Activated CD4-positive, alpha-beta T cell treated with anti-CD3 and anti-CD28 coated beads for 24 hours (primary cell): Measurements from ENCODE around the gene SPINT1.
A peak's percentile ranks its signal among the peaks of the same experiment; 100 is the strongest.

Experiments used
- DNase-seq, 2 donors: peaks; one replicate each; pipeline ENCODE4 v3.0.0-alpha.2; 2020; ENCODE audit warnings: low read depth in 2 of 2

SPINT1 gene

GRCh38 chr15:40843885-40844695 is at the start of gene SPINT1:
Gene SPINT1 (plus strand): TSS chr15:40844048. CDS start chr15:40844555, 507 bp downstream.
- peak; percentile 62 to 78 for DNase-seq

GRCh38 chr15:40796041-40796440 is 47.8 kb upstream of the SPINT1 start:
- DNase-seq: no peak

GRCh38 chr15:40796512-40796911 is 47.3 kb upstream of the SPINT1 start:
- no peak for DNase-seq

- DNase-seq: no peak
Observed at GRCh38 chr15:40799523-40799922, 44.3 kb upstream of the SPINT1 start.

GRCh38 chr15:40803076-40803475 is 40.8 kb upstream of the SPINT1 start:
- DNase-seq: no peak

GRCh38 chr15:40803688-40804087 is 40.2 kb upstream of the SPINT1 start:
- no peak for DNase-seq

GRCh38 chr15:40806672-40807027 is 37.2 kb upstream of the SPINT1 start:
- no peak for DNase-seq

GRCh38 chr15:40807028-40807887 is 36.6 kb upstream of the SPINT1 start, which contains the start of the genes DNAJC17 and ZFYVE19:
Gene DNAJC17 (minus strand): TSS chr15:40807473. CDS start chr15:40807446, 27 bp downstream.
Gene ZFYVE19 (plus strand): TSS chr15:40807089. CDS start chr15:40807590, 501 bp downstream.
- peak; percentile 90 to 96 for DNase-seq

GRCh38 chr15:40807888-40808461 is 35.9 kb upstream of the SPINT1 start:
- DNase-seq: no peak

GRCh38 chr15:40808861-40809450 is 34.9 kb upstream of the SPINT1 start:
- no peak for DNase-seq

- DNase-seq: no peak
Observed at GRCh38 chr15:40812721-40813425, 31.0 kb upstream of the SPINT1 start.

GRCh38 chr15:40815042-40815698 is 28.7 kb upstream of the SPINT1 start:
- DNase-seq: no peak

- no peak for DNase-seq
Observed at GRCh38 chr15:40819048-40819447, 24.8 kb upstream of the SPINT1 start.

- no peak for DNase-seq
Observed at GRCh38 chr15:40821195-40821594, 22.7 kb upstream of the SPINT1 start.

GRCh38 chr15:40823572-40824343 is 20.1 kb upstream of the SPINT1 start:
- DNase-seq: no peak

GRCh38 chr15:40825661-40826422 is 18.0 kb upstream of the SPINT1 start:
- no peak for DNase-seq

- DNase-seq: no peak
Observed at GRCh38 chr15:40826423-40827075, 17.3 kb upstream of the SPINT1 start.

GRCh38 chr15:40828447-40829036 is 15.3 kb upstream of the SPINT1 start, which contains the start of gene PPP1R14D:
Gene PPP1R14D (minus strand): TSS chr15:40828708. CDS start chr15:40828641, 67 bp downstream.
- DNase-seq: no peak
